GM18951 (cell line): Measurements from ENCODE around the gene TERT.
"Not testable (repeated sequence)": the region's sequence is repeated elsewhere in the genome, so short reads cannot be mapped to it uniquely, and the experiment has no call there.

Experiments used
- POLR2A ChIP-seq: IDR thresholded peaks from 4 replicates; pipeline ENCODE4 v1.6.1; 2011; ENCODE audit warnings: mild to moderate bottlenecking; ENCODE audit not compliant: insufficient read length, insufficient read depth; ENCODE audit errors: extremely low read depth
- in situ Hi-C: fragments of 300-500 bp; cut with MboI; formaldehyde crosslinking; loops from one replicate; pipeline ENCODE4 v1.12.0; 2022; ENCODE audit warnings: low sequenced_read_pairs, mixed read lengths, inconsistent platforms; ENCODE audit not compliant: unreplicated experiment

TERT gene

GRCh38 chr5:1299511-1299850 is 4.6 kb upstream of the TERT start:
- in situ Hi-C loops: no loop called here
- TF ChIP-seq POLR2A: no peak

- no peak for TF ChIP-seq POLR2A
- in situ Hi-C loops: no loop called here
Measured at GRCh38 chr5:1298723-1299510, 4.0 kb upstream of the TERT start.

DNA sequence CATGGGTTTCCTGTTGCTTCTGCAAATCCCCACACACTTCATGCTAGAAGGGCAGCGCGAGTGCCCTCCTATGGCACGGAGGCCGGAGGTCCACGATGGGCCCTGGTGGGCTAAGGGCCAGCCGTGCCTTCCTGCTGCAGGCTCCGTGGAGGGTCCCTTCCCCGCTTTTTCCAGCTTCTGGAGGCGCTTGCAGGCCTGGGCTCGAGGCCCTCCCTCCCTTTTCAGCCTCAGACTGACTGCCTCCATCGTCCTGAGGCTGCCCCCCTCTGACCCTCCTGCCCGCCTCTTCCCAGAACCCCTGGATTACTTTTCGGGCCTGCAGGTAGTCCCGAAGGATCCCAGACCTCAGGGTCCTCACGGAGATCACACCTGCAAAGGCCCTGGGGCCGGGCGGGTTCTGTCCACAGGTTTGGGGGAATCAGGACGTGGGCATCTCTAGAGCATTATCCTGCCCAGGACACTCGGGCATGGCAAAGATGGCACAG is 3.2 kb upstream of the TERT start:
- TF ChIP-seq POLR2A: no peak
- in situ Hi-C loops: no loop called here

DNA sequence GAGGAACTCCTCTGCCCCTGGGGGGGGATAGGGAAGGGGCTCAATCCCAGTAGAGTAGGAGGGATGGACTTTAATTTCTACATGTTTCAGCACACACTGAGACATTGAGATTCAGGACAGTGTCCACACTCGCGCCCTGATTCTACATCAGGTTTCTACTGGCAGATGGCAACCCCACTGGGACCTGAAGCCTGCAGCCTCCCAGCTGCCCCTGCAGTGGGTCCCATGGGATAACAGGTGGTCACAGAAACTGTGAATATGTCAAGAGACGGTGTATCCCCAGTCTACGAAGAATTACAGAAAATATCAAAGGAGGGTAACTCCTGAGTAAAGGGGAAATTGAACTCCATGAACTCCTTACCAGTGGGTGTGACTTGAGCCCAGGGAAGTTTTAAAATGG is 2.4 kb upstream of the TERT start:
- in situ Hi-C loops: no loop called here
- TF ChIP-seq POLR2A: no peak

- in situ Hi-C loops: no loop called here
- no peak for TF ChIP-seq POLR2A
Measured at GRCh38 chr5:1295650-1296037, 776 bp upstream of the TERT start.

DNA sequence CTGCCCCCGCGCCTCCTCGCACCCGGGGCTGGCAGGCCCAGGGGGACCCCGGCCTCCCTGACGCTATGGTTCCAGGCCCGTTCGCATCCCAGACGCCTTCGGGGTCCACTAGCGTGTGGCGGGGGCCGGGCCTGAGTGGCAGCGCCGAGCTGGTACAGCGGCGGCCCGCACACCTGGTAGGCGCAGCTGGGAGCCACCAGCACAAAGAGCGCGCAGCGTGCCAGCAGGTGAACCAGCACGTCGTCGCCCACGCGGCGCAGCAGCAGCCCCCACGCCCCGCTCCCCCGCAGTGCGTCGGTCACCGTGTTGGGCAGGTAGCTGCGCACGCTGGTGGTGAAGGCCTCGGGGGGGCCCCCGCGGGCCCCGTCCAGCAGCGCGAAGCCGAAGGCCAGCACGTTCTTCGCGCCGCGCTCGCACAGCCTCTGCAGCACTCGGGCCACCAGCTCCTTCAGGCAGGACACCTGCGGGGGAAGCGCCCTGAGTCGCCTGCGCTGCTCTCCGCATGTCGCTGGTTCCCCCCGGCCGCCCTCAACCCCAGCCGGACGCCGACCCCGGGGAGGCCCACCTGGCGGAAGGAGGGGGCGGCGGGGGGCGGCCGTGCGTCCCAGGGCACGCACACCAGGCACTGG is 548 bp downstream of the TERT start:
- in situ Hi-C loops: no loop called here
- TF ChIP-seq POLR2A: no peak

DNA sequence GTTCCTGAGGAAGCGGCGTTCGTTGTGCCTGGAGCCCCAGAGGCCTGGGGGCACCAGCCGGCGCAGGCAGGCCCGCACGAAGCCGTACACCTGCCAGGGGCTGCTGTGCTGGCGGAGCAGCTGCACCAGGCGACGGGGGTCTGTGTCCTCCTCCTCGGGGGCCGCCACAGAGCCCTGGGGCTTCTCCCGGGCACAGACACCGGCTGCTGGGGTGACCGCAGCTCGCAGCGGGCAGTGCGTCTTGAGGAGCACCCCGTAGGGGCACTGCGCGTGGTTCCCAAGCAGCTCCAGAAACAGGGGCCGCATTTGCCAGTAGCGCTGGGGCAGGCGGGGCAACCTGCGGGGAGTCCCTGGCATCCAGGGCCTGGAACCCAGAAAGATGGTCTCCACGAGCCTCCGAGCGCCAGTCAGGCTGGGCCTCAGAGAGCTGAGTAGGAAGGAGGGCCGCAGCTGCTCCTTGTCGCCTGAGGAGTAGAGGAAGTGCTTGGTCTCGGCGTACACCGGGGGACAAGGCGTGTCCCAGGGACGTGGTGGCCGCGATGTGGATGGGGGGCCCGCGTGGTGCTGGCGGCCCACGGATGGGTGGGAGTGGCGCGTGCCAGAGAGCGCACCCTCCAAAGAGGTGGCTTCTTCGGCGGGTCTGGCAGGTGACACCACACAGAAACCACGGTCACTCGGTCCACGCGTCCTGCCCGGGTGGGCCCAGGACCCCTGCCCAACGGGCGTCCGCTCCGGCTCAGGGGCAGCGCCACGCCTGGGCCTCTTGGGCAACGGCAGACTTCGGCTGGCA is 1.3 kb downstream of the TERT start:
- no peak for TF ChIP-seq POLR2A
- in situ Hi-C loops: no loop called here

GRCh38 chr5:1292846-1293415 is 1.9 kb downstream of the TERT start:
- no peak for TF ChIP-seq POLR2A
- in situ Hi-C loops: no loop called here

GRCh38 chr5:1292139-1292538 is 2.7 kb downstream of the TERT start:
- no peak for TF ChIP-seq POLR2A
- in situ Hi-C loops: no loop called here

DNA sequence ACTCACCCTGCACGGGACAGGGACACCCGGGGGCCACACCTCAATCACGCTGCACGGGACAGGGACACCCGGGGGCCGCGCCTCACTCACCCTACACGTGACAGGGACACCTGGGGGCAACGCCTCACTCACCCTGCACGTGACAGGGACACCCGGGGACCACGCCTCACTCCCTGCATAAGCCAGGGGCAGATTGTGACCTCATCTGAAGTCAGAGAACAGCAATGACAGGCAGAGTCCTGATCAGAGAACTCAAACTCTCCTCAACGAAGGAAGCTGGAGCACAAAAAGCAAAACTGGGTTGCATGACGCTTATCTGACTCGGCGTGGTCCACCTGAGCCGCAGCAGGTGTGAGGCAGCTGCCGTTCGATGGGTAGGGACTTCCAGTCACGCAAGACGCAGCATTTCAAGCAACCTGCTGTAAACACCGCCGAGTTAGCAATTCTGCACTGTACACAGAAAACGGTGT is 3.2 kb downstream of the TERT start:
- no peak for TF ChIP-seq POLR2A
- in situ Hi-C loops: no loop called here

DNA sequence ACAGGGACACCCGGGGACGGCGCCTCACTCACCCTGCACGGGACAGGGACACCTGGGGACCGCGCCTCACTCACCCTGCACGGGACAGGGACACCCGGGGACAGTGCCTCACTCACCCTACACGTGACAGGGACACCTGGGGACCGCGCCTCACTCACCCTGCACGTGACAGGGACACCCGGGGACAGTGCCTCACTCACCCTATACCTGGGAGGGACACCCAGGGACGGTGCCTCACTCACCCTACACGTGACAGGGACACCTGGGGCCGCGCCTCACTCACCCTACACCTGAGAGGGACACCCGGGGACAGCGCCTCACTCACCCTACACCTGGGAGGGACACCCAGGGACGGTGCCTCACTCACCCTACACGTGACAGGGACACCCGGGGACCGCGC is 3.9 kb downstream of the TERT start:
- in situ Hi-C loops: not testable (repeated sequence)

GRCh38 chr5:1289559-1289958 is 5.3 kb downstream of the TERT start:
- in situ Hi-C loops: not testable (repeated sequence)
